ENCODE measurements around the gene IER5. TPM values are rescaled to one million over a fixed set of nuclear protein-coding genes. Genes with fewer than 3 reads are reported as not detected.

The IER5 gene
- total and polyA plus RNA-seq, 2 donors (not counting 1 experiment from before 2014, with no cell fraction given): 98.1 to 166 TPM

DNA sequence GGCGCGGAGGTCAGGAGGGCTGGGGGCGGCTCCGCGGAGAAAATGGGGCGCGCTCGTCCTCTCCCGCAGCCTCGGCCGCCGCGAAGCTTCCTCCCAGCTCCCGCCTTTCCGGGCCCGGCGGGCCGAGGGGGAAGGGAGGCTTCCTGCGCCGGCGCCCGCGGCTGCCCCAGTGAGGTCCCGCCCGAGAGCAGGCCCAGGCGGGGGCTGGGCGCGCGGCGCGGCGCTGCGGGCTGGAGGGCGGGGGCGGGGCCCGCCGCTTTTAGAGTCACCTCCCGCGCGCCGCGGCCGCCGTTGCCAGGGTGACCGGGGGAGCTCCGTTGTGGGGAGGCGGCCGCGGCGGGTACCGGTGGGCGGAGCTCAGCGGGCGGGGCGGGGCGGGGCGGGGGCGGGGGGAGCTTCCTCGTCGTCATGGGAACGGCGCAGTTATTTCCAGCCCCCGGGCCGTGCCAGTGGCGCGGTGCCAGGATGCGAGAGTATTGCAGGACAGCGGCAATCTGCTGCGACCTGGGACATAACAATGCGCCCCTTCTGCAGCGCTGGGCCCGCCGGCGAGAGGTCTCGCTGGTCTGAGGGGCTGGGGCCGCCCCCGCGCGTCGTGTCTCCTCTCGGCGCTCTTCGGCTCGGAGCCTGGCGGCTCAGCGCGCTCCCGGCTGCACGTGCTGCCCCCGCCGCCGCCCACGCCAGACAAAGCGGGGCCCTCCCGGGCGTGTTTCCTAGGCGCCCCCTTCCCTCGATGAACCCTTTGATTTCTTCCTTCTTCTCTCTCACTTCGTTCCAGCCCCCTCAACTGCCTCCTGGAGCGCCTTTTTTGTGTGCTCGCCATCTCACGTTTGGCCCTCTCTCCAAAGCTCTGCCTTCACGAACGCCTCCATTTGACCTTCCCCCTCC is 16.9 kb downstream of the IER5 start:
- ChIA-PET CTCF (interaction anchor here (1.0 to 6.8 kb wide), 14 partner anchors 10 to 105 kb away, joined by 3 to 141 read pairs (median 8); partner anchors contain the start of genes IER5, MR1 and STX6), POLR2A (interaction anchor here (0.6 to 6.8 kb wide), 17 partner anchors 9 to 83 kb away, joined by 3 to 98 read pairs (median 4); partner anchors contain the start of gene IER5)
- Mint-ChIP-seq H3K4me3 (peak overlapping the region; percentile 90), H3K27me3 (no peaks in the 10 kb centered on the region), H3K4me1 (peaks cover 37% of the 10 kb centered on the region), H3K9me3 (ENCODE audit: insufficient read depth) (no peaks in the 10 kb centered on the region), H3K27ac (peak overlapping the region; percentile 87)
- Histone ChIP-seq H2AFZ (ENCODE audit: insufficient read depth, low read depth, low read length, poor library complexity, severe bottlenecking) (peak overlapping the region; percentile 90), H3K79me2 (ENCODE audit: control insufficient read depth, insufficient read depth, low read length) (no peaks in the 10 kb centered on the region), H3K4me3 (ENCODE audit: control extremely low read depth in 1 of 5, extremely low read depth in 1 of 5, insufficient read depth in 1 of 5, low read depth in 2 of 5, low read length in 4 of 5) (peak overlapping the region in 4 of 5 experiments; percentile 78 to 87 (median 83)), H3K4me1 (ENCODE audit: control insufficient read depth in 2 of 2, insufficient read depth in 2 of 2, low read length in 2 of 2) (peaks cover 16 to 23% of the 10 kb centered on the region in 2 donors), H3K4me2 (replicated peaks; ENCODE audit: low read depth, low read length, poor library complexity, severe bottlenecking) (peak overlapping the region; percentile 99), H3K27ac (ENCODE audit: low read length in 2 of 2) (peak overlapping the region; percentile 66 to 85), H4K20me1 (ENCODE audit: control insufficient read depth, insufficient read depth, low read length, poor library complexity, severe bottlenecking) (no peaks in the 10 kb centered on the region), H3K27me3 (replicated peaks in 1 of 4; ENCODE audit: control extremely low read depth in 1 of 4, control insufficient read depth in 3 of 4, insufficient read depth in 4 of 4, low read length in 3 of 4) (no peaks in the 10 kb centered on the region), H3K36me3 (replicated peaks in 1 of 2; ENCODE audit: control extremely low read depth in 1 of 2, control insufficient read depth in 1 of 2, extremely low read depth in 1 of 2, insufficient read depth in 2 of 2, low read length in 1 of 2) (no peaks in the 10 kb centered on the region), H3K9ac (ENCODE audit: low read length) (peak overlapping the region; percentile 92), H3K9me3 (ENCODE audit: control extremely low read depth in 1 of 3, control insufficient read depth in 2 of 3, insufficient read depth in 1 of 3, low read length in 2 of 3) (no peaks in the 10 kb centered on the region)
- peak; percentile 86 for ATAC-seq (ENCODE audit: low read depth)
- TF ChIP-seq, protein P1, sequence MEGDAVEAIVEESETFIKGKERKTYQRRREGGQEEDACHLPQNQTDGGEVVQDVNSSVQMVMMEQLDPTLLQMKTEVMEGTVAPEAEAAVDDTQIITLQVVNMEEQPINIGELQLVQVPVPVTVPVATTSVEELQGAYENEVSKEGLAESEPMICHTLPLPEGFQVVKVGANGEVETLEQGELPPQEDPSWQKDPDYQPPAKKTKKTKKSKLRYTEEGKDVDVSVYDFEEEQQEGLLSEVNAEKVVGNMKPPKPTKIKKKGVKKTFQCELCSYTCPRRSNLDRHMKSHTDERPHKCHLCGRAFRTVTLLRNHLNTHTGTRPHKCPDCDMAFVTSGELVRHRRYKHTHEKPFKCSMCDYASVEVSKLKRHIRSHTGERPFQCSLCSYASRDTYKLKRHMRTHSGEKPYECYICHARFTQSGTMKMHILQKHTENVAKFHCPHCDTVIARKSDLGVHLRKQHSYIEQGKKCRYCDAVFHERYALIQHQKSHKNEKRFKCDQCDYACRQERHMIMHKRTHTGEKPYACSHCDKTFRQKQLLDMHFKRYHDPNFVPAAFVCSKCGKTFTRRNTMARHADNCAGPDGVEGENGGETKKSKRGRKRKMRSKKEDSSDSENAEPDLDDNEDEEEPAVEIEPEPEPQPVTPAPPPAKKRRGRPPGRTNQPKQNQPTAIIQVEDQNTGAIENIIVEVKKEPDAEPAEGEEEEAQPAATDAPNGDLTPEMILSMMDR (IDR thresholded peaks at IDR 0.05): no peak
- no peak for TF ChIP-seq EZH2 (IDR thresholded peaks at IDR 0.05; ENCODE audit: borderline replicate concordance, insufficient read depth, low read depth, low read length, poor library complexity, severe bottlenecking)
- 2% methylated on average over 82 of the region's 104 CpGs for WGBS (ENCODE audit: insufficient coverage)
- peak; percentile 94 for DNase-seq
- intact Hi-C loops (cut with micrococcal nuclease): loop anchor here (1.0 to 10.0 kb wide), 4 partner anchors 17 to 1151 kb away; partner anchors contain the start of genes CEP350 and IER5
